ENCODE measurements around the gene PTP4A2. TPM values are rescaled to one million over a fixed set of nuclear protein-coding genes. Genes with fewer than 3 reads are reported as not detected.

PTP4A2 gene
- total RNA-seq, 1 experiment from 2014 or later, result 366 TPM

- Mint-ChIP-seq H3K9me3 (ENCODE audit: low read depth, unreplicated experiment) (no peaks in the 10 kb centered on the region), H3K27me3 (ENCODE audit: unreplicated experiment) (no peaks in the 10 kb centered on the region), H3K36me3 (ENCODE audit: insufficient read depth, unreplicated experiment) (no peaks in the 10 kb centered on the region), H3K4me1 (ENCODE audit: low read depth, unreplicated experiment) (no peaks in the 10 kb centered on the region), H3K4me3 (ENCODE audit: low read depth, unreplicated experiment) (no peak overlapping the region), H3K27ac (ENCODE audit: unreplicated experiment) (no peak overlapping the region)
- intact Hi-C loops (cut with micrococcal nuclease; ENCODE audit: unreplicated experiment), result no loop called here
- no peak for TF ChIP-seq CTCF (IDR thresholded peaks at IDR 0.05; ENCODE audit: unreplicated experiment)
- no peak for DNase-seq
- no TSS peak for BruUV-seq (replicated peaks)
- CTCF ChIA-PET, result no interaction called here
Observed at GRCh38 chr1:31981972-31982371, 43.8 kb upstream of the PTP4A2 start.

- intact Hi-C loops (cut with micrococcal nuclease; ENCODE audit: unreplicated experiment), result no loop called here
- H3K9me3 Mint-ChIP-seq (ENCODE audit: low read depth, unreplicated experiment), result no peaks in the 10 kb centered on the region
- no peaks in the 10 kb centered on the region for H3K27me3 Mint-ChIP-seq (ENCODE audit: unreplicated experiment)
- CTCF ChIA-PET, result no interaction called here
- DNase-seq, result no peak
- no TSS peak for BruUV-seq (replicated peaks)
- H3K4me1 Mint-ChIP-seq (ENCODE audit: low read depth, unreplicated experiment), result no peaks in the 10 kb centered on the region
- no peak overlapping the region for H3K4me3 Mint-ChIP-seq (ENCODE audit: low read depth, unreplicated experiment)
- no peak overlapping the region for H3K27ac Mint-ChIP-seq (ENCODE audit: unreplicated experiment)
- TF ChIP-seq CTCF (IDR thresholded peaks at IDR 0.05; ENCODE audit: unreplicated experiment), result no peak
- no peaks in the 10 kb centered on the region for H3K36me3 Mint-ChIP-seq (ENCODE audit: insufficient read depth, unreplicated experiment)
Observed at GRCh38 chr1:31981456-31981839, 43.3 kb upstream of the PTP4A2 start.

- Mint-ChIP-seq H3K9me3 (ENCODE audit: low read depth, unreplicated experiment) (no peaks in the 10 kb centered on the region), H3K4me1 (ENCODE audit: low read depth, unreplicated experiment) (no peaks in the 10 kb centered on the region), H3K36me3 (ENCODE audit: insufficient read depth, unreplicated experiment) (no peaks in the 10 kb centered on the region), H3K27ac (ENCODE audit: unreplicated experiment) (no peak overlapping the region), H3K27me3 (ENCODE audit: unreplicated experiment) (no peaks in the 10 kb centered on the region), H3K4me3 (ENCODE audit: low read depth, unreplicated experiment) (no peak overlapping the region)
- BruUV-seq (replicated peaks), result no TSS peak
- intact Hi-C loops (cut with micrococcal nuclease; ENCODE audit: unreplicated experiment), result no loop called here
- CTCF ChIA-PET, result no interaction called here
- TF ChIP-seq CTCF (IDR thresholded peaks at IDR 0.05; ENCODE audit: unreplicated experiment), result no peak
- no peak for DNase-seq
Observed at GRCh38 chr1:31980835-31981455, 42.8 kb upstream of the PTP4A2 start.

GRCh38 chr1:31978843-31979400 is 40.8 kb upstream of the PTP4A2 start:
- Mint-ChIP-seq H3K9me3 (ENCODE audit: low read depth, unreplicated experiment) (no peaks in the 10 kb centered on the region), H3K27me3 (ENCODE audit: unreplicated experiment) (no peaks in the 10 kb centered on the region), H3K36me3 (ENCODE audit: insufficient read depth, unreplicated experiment) (no peaks in the 10 kb centered on the region), H3K27ac (ENCODE audit: unreplicated experiment) (no peak overlapping the region), H3K4me3 (ENCODE audit: low read depth, unreplicated experiment) (no peak overlapping the region), H3K4me1 (ENCODE audit: low read depth, unreplicated experiment) (no peaks in the 10 kb centered on the region)
- TF ChIP-seq CTCF (IDR thresholded peaks at IDR 0.05; ENCODE audit: unreplicated experiment), result no peak
- BruUV-seq (replicated peaks), result no TSS peak
- intact Hi-C loops (cut with micrococcal nuclease; ENCODE audit: unreplicated experiment), result no loop called here
- CTCF ChIA-PET, result interaction anchor here (1.8 kb wide), 1 partner anchor 190 kb away, joined by 10 read pairs; no protein-coding TSS in a partner anchor
- DNase-seq, result no peak

All from Calu3 (cell line).